Mesendoderm (in vitro differentiated cells): ENCODE measurements around the gene MORC3. TPM values are rescaled to one million over a fixed set of nuclear protein-coding genes. Genes with fewer than 3 reads are reported as not detected.
"Not testable (repeated sequence)": the region's sequence is repeated elsewhere in the genome, so short reads cannot be mapped to it uniquely, and the experiment has no call there.

Experiments used
- DNase-seq: peaks from one replicate; pipeline ENCODE4 v3.0.0; 2013
- H2AK5ac ChIP-seq: 2 replicates; pipeline ENCODE4 v1.6.1; 2013; ENCODE audit warnings: low read length, inconsistent platforms
- H2BK120ac ChIP-seq: 2 replicates; pipeline ENCODE4 v1.6.1; 2013; ENCODE audit warnings: low read depth, mild to moderate bottlenecking, low read length, moderate library complexity, mixed read lengths
- H2BK15ac ChIP-seq: replicated peaks from 2 replicates; pipeline ENCODE4 v1.6.1; 2013; ENCODE audit warnings: low read depth, mild to moderate bottlenecking, moderate library complexity
- H2BK5ac ChIP-seq: 2 replicates; pipeline ENCODE4 v1.6.1; 2013; ENCODE audit warnings: low read length, inconsistent platforms
- H3K18ac ChIP-seq: 2 replicates; pipeline ENCODE4 v1.6.1; 2013; ENCODE audit warnings: mild to moderate bottlenecking, low read length, mixed read lengths
- H3K23ac ChIP-seq: one replicate; pipeline ENCODE4 v1.6.1; 2013; ENCODE audit warnings: low read length
- H3K27ac ChIP-seq: 2 replicates; pipeline ENCODE4 v1.5.1; 2013; ENCODE audit warnings: low read depth, mild to moderate bottlenecking, inconsistent platforms, low read length, moderate library complexity
- H3K27me3 ChIP-seq: 2 replicates; pipeline ENCODE4 v1.6.1; 2013; ENCODE audit warnings: low read length, control low read depth, mild to moderate bottlenecking, inconsistent platforms; ENCODE audit not compliant: insufficient read depth, poor library complexity
- H3K36me3 ChIP-seq: 2 replicates; pipeline ENCODE4 v1.6.1; 2013; ENCODE audit warnings: low read length, inconsistent platforms; ENCODE audit not compliant: control insufficient read depth, insufficient read depth
- H3K4ac ChIP-seq: one replicate; pipeline ENCODE4 v1.6.1; 2013; ENCODE audit warnings: low read depth, mild to moderate bottlenecking, low read length, moderate library complexity
- H3K4me1 ChIP-seq: 2 replicates; pipeline ENCODE4 v1.6.1; 2013; ENCODE audit warnings: low read depth, low read length, inconsistent platforms; ENCODE audit not compliant: control insufficient read depth
- H3K4me2 ChIP-seq: 2 replicates; pipeline ENCODE4 v1.6.1; 2013; ENCODE audit warnings: low read length
- H3K4me3 ChIP-seq: 2 replicates; pipeline ENCODE4 v1.5.1; 2013; ENCODE audit warnings: mild to moderate bottlenecking, low read length
- H3K56ac ChIP-seq: one replicate; pipeline ENCODE4 v1.6.1; 2013; ENCODE audit warnings: low read length
- H3K79me1 ChIP-seq: 2 replicates; pipeline ENCODE4 v1.6.1; 2013; ENCODE audit warnings: low read length, inconsistent platforms
- H3K79me2 ChIP-seq: 2 replicates; pipeline ENCODE4 v1.6.1; 2013; ENCODE audit warnings: mild to moderate bottlenecking, low read length; ENCODE audit not compliant: control insufficient read depth, insufficient read depth
- H3K9ac ChIP-seq: 2 replicates; pipeline ENCODE4 v1.6.1; 2013; ENCODE audit warnings: low read length, inconsistent platforms
- H4K5ac ChIP-seq: one replicate; pipeline ENCODE4 v1.6.1; 2013; ENCODE audit warnings: low read length
- H4K8ac ChIP-seq: one replicate; pipeline ENCODE4 v1.6.1; 2013; ENCODE audit warnings: low read depth, mild to moderate bottlenecking, control low read depth, low read length, moderate library complexity
- WGBS: extraction: QIAGEN DNeasy Blood & Tissue Kit; methylation state at CpG from one replicate; pipeline ENCODE4 v1.1.7; 2013; ENCODE audit warnings: low lambda C conversion rate, missing lambda C conversion rate; ENCODE audit not compliant: insufficient coverage; ENCODE audit errors: extremely low coverage; 5-methylcytosine and 5-hydroxymethylcytosine counted together
- polyA plus RNA-seq, 2 experiments: library from polyadenylated mRNA; stranded (reverse); fragments of 200-250 nt; gene quantifications; one replicate each; pipeline ENCODE4 v1.2.3, GENCODE V29; 2013

MORC3 gene, protein sequence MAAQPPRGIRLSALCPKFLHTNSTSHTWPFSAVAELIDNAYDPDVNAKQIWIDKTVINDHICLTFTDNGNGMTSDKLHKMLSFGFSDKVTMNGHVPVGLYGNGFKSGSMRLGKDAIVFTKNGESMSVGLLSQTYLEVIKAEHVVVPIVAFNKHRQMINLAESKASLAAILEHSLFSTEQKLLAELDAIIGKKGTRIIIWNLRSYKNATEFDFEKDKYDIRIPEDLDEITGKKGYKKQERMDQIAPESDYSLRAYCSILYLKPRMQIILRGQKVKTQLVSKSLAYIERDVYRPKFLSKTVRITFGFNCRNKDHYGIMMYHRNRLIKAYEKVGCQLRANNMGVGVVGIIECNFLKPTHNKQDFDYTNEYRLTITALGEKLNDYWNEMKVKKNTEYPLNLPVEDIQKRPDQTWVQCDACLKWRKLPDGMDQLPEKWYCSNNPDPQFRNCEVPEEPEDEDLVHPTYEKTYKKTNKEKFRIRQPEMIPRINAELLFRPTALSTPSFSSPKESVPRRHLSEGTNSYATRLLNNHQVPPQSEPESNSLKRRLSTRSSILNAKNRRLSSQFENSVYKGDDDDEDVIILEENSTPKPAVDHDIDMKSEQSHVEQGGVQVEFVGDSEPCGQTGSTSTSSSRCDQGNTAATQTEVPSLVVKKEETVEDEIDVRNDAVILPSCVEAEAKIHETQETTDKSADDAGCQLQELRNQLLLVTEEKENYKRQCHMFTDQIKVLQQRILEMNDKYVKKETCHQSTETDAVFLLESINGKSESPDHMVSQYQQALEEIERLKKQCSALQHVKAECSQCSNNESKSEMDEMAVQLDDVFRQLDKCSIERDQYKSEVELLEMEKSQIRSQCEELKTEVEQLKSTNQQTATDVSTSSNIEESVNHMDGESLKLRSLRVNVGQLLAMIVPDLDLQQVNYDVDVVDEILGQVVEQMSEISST
- 9.4 TPM for polyA plus RNA-seq (2013, experiment 1 of 2)
- 10.0 TPM for polyA plus RNA-seq (2013, experiment 2 of 2)

DNA sequence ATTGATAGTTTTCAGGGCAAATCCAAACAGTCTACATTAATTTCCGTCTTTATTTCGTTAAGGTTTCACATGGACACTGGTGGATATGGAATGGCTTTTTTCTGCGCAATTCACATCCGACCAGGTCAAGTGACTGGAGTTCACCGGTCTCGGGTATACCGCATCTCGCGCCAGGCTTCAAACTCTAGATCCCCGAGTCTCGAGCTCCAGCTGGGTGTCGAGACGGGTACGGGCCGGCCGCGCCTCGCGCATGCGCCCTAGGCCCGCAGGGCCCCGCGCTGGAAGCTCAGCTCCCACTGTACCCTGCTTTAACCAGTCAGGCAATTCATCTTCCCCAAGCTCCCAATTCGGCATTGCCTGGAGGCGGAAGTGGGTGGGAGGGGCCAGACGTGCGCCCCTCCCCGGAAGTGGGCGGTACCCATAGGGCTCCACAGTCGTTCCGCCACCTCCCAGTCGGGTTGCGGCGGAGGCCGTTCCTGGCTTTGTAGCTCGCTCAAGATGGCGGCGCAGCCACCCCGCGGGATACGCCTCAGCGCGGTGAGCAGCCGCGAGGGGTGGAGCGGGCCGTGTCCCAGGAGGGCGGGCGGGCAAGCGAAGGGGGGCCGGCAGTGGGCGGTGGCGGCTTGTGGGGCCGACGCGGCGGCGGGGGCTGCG, at the start of gene MORC3:
Gene MORC3, plus strand, starts transcription at position 431 of the 654 bp plus-strand sequence. Its CDS starts 68 bp downstream, at position 499.
- Histone ChIP-seq H3K9ac (peak within 1 kb of the TSS; percentile 87), H3K56ac (peak within 1 kb of the TSS; percentile 95)
- no CpG with 5 or more reads among the region's 59 CpGs for WGBS

DNA sequence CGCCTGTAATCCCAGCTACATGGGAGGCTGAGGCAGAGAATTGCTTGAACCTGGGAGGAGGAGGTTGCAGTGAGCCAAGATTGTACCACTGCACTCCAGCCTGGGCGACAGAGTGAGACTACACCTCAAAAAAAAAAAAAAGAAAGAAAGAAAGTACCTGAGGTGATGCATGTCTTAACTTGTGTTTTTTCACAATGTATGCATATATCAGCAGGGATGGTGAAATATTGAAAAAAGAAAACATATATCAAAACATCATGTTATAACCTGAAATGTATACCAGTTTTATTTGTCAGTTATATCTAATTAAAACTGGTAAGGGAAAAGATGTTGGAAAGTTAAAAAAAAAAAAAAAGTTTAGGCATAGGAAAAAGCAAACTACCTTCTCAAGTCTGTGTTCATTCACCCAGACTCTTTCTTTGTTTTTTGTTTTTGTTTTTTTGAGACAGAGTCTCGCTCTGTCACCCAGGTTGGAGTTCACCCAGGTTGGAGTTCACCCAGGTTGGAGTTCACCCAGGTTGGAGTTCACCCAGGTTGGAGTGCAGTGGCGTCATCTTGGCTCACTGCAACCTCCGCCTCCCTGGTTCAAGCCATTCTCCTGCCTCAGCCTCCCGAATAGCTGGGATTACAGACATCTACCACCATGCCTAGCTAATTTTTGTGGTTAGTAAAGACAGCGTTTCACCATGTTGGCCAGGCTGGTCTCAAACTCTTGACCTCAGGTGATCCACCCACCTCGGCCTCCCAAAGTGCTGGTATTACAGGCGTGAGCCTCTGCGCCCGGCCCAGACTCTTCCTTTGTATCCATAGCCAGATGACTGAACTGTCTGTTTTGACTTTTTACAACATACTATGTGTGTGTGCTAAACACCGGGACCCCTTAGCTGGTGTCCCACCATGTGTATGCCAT, 49.0 kb upstream of the MORC3 start:
- H3K79me1 ChIP-seq, H3K23ac ChIP-seq, H3K79me2 ChIP-seq, H2BK15ac ChIP-seq, H3K56ac ChIP-seq, DNase-seq, H3K27me3 ChIP-seq, H3K4me3 ChIP-seq, H4K8ac ChIP-seq, H3K9ac ChIP-seq, H3K27ac ChIP-seq, H4K5ac ChIP-seq, H2BK5ac ChIP-seq, H3K36me3 ChIP-seq, H3K4me1 ChIP-seq, H3K4me2 ChIP-seq, H3K18ac ChIP-seq, H2AK5ac ChIP-seq, H3K4ac ChIP-seq, H2BK120ac ChIP-seq: not testable (repeated sequence)
- no CpG with 5 or more reads among the region's 12 CpGs for WGBS

More for the DNA sequence above, at the start of gene MORC3:
- Histone ChIP-seq H2AK5ac (no peak within 1 kb of the TSS), H3K4ac (peak within 1 kb of the TSS; percentile 90), H3K79me1 (no peaks in the 10 kb centered on the region), H3K36me3 (no peaks in the 10 kb centered on the region), H3K4me3 (peak within 1 kb of the TSS; percentile 94), H2BK15ac (no peak within 1 kb of the TSS), H4K5ac (peak within 1 kb of the TSS; percentile 95), H2BK120ac (no peak within 1 kb of the TSS), H4K8ac (peak within 1 kb of the TSS; percentile 56), H3K4me1 (peaks cover 2% of the 10 kb centered on the region), H3K4me2 (peak within 1 kb of the TSS; percentile 83), H3K23ac (peak within 1 kb of the TSS; percentile 85), H3K27me3 (peaks cover 3% of the 10 kb centered on the region), H3K27ac (peak within 1 kb of the TSS; percentile 96), H3K18ac (peak within 1 kb of the TSS; percentile 94), H2BK5ac (no peak within 1 kb of the TSS), H3K79me2 (peaks cover 43% of the 10 kb centered on the region)
- peak; percentile 99 for DNase-seq

DNA sequence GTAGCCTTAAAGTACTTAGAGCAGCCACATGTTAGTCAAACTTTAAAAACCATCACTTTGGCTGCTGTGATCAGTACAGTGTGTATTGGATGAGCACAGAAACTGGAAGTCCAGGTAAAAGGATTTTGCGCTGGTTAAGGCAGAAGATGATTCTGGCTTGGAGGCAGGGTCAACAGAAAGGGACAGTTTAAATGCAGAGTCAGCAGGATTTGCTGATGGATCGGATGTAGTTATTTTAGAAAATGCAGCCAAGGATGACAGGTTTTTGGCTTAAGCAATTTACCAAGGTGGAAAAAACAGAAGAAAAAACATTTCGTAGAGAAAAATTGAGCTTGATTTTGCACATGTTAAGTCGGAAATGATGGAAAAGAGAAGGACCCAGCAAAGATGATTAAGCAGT, 45.9 kb upstream of the MORC3 start:
- Histone ChIP-seq H3K79me1 (no peaks in the 10 kb centered on the region), H3K18ac (no peak overlapping the region), H3K4me2 (no peak overlapping the region), H3K23ac (no peak overlapping the region), H4K5ac (no peak overlapping the region), H3K4me3 (no peak overlapping the region), H3K9ac (no peak overlapping the region), H4K8ac (no peak overlapping the region), H2BK120ac (no peak overlapping the region), H3K27me3 (no peaks in the 10 kb centered on the region), H3K27ac (no peak overlapping the region), H3K4me1 (no peaks in the 10 kb centered on the region), H3K79me2 (no peaks in the 10 kb centered on the region), H3K4ac (no peak overlapping the region), H2BK15ac (no peak overlapping the region), H3K36me3 (no peaks in the 10 kb centered on the region), H2BK5ac (no peak overlapping the region), H3K56ac (no peak overlapping the region), H2AK5ac (no peak overlapping the region)
- no peak for DNase-seq
- no CpG with 5 or more reads among the region's 4 CpGs for WGBS

DNA sequence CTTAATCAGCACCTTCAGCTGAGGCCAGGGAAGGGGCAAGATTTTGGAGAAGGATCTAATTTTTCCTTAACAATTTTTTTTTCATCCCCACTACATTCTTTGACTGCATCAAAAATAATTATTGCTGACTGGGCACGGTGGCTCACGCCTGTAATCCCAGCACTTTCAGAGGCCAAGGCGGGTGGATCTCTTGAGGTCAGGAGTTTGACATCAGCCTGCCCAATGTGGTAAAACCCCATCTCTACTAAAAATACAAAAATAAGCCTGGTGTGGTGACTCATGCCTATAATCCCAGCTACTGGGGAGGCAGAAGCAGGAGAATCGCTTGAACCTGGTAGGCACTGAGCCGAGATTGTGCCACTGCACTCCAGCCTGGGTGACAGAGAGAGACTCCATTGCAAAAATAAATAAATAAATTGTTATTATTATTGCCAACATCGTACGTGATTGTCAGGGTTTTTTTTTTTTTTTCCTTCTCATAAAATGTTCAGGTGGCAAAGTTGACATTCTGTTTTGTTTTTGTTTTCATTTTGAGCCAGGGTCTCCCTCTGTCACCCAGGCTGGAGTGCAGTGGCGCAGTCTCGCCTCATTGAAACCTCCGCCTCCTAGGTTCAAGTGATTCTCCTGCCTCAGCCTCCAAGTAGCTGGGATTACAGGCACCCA, 37.3 kb upstream of the MORC3 start:
- Histone ChIP-seq H3K27ac (no peak overlapping the region), H3K79me2 (no peaks in the 10 kb centered on the region), H2AK5ac (no peak overlapping the region), H3K56ac (no peak overlapping the region), H2BK5ac (no peak overlapping the region), H3K9ac (no peak overlapping the region), H4K8ac (no peak overlapping the region), H3K23ac (no peak overlapping the region), H3K4me2 (no peak overlapping the region), H3K4me3 (no peak overlapping the region), H4K5ac (no peak overlapping the region), H2BK15ac (no peak overlapping the region), H3K18ac (no peak overlapping the region), H2BK120ac (no peak overlapping the region), H3K27me3 (no peaks in the 10 kb centered on the region), H3K36me3 (no peaks in the 10 kb centered on the region), H3K4me1 (no peaks in the 10 kb centered on the region), H3K79me1 (no peaks in the 10 kb centered on the region), H3K4ac (no peak overlapping the region)
- WGBS = no CpG with 5 or more reads among the region's 10 CpGs
- no peak for DNase-seq
